T-helper 2 cell treated with Interferon-gamma antibody and Interleukin-4, amounts not matched to agents 100 ng/mL and 5 ng/mL, for 36 hours (primary cell): ENCODE measurements around the gene TACR1. TPM values are rescaled to one million over a fixed set of nuclear protein-coding genes. Genes with fewer than 3 reads are reported as not detected.
"Not testable (repeated sequence)": the region's sequence is repeated elsewhere in the genome, so short reads cannot be mapped to it uniquely, and the experiment has no call there.

ENCODE experiments used
- intact Hi-C: fragments of 100-400 bp; cut with micrococcal nuclease; formaldehyde crosslinking; loops from one replicate; pipeline ENCODE4 v1.15.1; 2023
- total RNA-seq: library from RNA; stranded (reverse); gene quantifications from 2 replicates; pipeline ENCODE4 v1.2.3, GENCODE V29; 2022

Gene TACR1, protein sequence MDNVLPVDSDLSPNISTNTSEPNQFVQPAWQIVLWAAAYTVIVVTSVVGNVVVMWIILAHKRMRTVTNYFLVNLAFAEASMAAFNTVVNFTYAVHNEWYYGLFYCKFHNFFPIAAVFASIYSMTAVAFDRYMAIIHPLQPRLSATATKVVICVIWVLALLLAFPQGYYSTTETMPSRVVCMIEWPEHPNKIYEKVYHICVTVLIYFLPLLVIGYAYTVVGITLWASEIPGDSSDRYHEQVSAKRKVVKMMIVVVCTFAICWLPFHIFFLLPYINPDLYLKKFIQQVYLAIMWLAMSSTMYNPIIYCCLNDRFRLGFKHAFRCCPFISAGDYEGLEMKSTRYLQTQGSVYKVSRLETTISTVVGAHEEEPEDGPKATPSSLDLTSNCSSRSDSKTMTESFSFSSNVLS
- total RNA-seq, result not detected in 2 replicates

DNA sequence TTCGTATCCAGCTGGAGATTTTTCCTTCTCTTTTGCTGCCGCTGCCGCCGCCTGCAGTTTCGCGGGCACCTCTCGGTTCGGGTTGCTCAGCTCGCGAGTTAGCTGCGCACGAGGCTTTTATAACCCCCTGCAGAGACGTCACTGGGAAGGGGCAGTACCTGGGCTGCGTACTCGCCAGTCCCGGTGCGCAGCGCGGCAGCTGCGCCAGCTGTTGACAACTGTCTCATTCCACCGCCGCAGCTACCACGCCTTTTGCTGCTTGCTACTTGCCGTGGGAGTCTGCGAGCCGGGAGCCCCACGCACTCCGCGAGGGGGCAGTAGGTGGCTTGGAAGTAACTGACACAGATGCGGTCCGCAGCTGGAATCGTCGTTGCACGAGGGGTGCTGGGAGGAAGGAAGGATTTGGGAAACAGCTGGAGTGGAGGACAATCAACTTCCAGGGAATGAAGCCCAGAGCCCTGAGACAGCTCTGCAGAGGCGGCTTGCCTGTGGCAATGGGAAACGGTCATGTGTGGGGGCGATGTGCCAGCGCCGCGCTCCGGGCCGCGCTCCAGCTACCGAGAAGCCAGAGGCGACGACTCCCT, at the start of gene TACR1:
Gene TACR1, minus strand, starts transcription at position 93 of the 584 bp plus-strand sequence. CDS start 586 bp downstream, outside the sequence.
- intact Hi-C loops, result no loop called here

DNA sequence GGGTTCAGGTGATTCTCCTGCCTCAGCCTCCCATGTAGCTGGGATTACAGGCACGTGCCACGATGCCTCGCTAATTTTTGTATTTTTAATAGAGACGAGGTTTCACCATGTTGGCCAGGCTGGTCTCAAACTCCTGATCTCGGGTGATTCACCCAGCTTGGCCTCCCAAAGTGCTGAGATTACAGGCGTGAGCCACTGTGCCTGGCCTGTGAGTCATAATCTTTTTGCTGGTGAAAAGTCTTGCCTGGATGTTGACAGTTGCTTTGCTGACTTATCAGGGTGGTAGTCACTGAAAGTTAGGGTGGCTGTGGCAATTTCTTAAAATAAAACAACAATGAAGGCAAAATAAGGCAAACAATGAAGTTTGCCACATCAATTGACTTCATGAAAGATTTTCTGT, 49.3 kb upstream of the TACR1 start:
- intact Hi-C loops, result not testable (repeated sequence)

DNA sequence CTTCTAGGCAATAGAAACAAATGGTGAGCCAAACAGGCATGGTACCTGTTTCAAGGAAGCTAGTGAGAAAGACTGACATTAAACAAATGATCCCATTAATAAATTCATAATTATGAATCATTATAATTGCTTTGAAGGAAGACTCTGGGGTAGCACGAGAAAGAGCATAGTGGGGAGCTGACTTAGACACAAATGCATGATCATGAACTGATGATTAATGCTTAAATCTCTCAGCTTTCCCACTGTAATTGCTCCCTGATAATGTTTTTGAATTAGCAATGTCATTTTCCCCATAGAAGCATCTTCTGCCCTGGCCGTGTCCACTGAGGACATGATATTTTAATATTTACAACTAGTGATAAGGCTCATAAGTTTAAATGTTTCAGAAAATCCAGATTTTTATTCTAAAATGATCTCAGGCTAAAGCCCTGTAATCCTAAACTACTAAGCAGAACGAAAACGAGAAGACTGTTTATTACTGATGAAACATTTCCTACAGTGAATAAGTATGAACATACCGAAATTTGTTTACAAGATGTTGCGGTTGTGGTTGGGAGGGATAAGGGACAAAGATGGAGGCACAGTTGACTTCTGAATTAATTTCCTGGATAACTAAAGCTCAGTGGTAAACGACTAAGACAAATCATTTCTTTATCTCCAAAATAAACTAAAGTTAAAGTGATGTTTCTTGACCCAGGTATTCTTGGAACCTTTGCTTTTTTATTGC, 47.3 kb upstream of the TACR1 start:
- intact Hi-C loops, result no loop called here

DNA sequence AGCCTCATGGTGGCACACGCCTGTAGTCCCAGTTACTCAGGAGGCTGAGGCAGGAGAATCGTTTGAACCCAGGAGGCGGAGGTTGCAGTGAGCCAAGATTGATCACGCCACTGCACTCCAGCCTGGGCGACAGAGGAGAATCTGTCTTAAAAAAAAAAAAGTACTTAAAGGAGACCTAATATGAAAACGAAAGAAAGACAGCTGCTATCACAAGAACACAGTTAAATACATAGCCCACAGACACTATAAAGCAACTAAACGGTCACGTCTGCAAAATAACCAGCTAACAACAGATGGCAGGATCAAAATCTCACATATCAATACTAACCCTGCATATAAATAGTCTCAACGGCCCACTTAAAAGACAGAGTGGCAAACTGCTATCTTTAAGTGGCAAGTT, 43.9 kb upstream of the TACR1 start:
- intact Hi-C loops, result loop anchor here (5.0 kb wide), 1 partner anchor 326 kb away; no protein-coding TSS in a partner anchor

DNA sequence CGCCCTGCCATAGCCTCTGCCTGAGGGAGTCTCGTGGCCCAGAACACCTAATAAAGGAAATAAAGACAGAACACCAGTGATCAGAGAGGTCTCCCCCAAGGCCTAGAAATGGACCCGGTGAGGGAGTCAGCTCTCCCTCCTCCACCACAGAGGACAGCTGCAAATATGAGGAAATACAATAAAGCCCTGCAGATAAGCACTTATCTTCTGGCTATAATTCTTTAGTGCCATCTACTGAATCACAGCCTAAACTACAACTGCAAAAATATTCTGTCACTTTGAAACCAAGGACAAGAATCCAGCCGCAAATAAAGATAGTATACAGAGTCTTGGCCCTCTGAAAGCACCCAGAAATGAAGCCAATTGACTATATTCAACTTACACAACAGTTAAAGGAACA, 42.4 kb upstream of the TACR1 start:
- intact Hi-C loops, result loop anchor here (5.0 kb wide), 1 partner anchor 324 kb away; no protein-coding TSS in a partner anchor

DNA sequence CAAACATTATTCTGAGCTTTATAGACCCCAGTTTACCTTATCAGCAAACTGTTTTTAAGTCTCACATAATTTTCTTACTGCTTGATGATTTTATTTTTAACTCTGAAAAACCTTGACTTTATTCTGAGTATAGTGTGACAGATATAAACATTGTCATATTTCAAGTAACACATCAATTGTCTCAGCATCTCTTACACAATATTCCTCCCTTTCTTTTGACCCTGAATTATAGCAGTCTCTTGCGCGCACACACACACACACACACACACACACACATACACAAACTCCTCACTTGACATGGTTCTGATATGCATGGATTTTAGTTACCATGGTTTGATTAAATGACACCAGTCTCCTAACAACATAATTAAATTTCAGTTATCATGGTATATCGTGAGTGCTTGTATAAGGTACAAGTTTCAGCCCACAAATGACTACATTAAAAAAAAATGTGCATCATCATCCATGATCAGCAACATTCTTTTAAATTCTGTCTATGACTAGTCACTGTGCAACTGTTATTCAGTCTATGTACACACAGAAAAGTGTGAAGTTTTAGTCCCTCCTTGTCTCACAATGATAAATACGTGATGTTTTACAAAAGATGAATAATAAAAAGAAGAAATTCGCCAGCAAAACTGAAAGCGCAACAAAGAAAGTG, 39.5 kb upstream of the TACR1 start:
- intact Hi-C loops, result no loop called here

DNA sequence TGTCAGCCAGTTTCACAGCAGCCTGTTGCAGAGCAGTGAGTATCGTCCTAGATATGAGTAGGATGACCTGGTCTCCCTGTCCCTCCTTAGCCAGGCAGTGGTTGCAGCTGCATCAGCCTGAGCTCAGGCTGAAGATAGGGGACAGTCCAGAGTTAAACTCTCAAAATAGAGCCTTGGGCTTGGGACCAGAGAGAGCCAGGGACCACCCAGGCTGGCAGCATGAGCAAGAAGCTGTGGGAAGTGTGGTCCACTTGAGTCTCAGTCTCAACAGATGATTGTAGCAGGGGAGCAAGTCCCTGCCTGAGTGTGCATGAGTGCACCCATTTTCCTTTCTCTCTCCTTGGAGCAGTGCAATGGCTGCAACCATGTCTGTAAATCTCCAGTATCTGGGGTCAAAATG, 38.0 kb upstream of the TACR1 start:
- intact Hi-C loops, result no loop called here

DNA sequence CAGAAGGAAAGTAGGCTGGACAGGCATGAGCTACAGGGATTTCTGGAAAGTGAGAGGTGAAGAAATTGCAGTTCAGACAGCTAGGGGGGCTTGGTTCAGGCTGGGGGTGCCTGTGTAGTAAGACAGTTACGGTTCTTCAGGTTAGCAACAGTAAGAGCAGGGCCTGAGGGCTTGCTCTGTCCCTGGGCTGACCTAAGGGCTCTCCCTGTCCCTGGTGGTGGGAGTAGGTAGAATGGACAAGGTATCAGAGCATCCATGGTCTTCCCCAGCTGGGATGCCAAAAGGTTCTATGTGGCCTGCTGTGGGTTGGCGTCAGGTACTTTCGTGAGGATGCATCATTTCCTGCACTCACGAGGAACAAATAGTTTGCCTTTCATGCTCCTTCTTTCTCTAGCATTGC, 34.6 kb upstream of the TACR1 start:
- intact Hi-C loops, result no loop called here

DNA sequence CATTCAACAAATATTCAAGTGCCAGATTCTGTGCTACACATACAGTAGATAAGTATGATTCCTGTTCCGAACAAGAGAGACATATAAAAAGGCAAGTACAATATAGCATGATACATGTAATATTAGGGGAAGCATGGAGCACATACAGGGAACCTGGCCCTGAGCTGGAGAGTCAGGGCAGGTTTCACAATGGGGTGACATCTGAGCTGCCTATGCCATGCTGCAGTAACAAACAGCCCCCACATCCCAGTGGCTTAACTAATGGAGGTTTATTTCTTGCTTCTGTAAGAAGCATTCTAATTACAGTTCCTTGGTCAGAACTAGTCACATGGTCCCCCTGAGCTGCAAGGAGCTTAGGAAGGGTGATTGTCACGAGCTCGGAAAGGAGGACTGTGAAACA, 27.3 kb upstream of the TACR1 start:
- intact Hi-C loops, result no loop called here

DNA sequence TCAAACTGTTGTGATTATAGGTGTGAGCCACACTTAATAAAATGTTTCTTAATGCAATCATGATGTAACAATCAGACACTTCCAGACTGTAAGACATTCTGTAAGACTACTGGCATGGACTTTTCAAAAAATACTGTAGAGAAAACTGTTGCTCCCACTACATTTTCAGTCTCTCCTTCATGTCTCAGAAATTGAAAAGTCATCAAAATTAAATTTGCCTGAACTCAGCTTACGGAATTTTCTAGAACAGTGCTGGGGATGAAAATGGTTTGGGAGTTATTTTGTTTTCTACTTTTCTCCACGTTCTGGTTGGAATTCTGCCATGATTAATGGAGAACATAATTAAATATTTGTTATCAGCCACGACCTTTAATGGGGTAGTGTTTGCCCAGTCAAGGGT, 26.8 kb upstream of the TACR1 start:
- intact Hi-C loops, result no loop called here

DNA sequence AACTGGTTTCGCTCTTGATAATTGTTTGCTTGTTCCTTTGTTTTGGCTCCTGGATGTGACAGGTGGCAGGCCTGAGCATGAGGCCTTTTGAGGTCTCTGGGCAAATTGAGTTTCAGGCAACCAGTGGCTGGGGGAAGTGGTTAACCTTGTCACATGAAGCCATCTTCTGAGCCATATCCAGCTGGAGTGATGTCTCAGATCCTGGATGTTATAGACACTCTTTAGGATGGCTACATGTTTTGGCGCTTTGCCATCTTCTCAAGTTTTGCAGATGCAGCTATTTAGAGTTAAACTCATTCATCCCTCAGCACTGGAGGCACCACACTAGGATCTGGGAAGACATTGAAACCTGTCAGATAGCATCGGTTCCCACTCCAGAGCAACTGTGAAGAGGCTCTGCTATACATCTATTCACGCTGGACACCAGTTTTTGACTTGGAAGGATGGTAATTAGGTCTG, 25.3 kb upstream of the TACR1 start:
- intact Hi-C loops, result no loop called here

DNA sequence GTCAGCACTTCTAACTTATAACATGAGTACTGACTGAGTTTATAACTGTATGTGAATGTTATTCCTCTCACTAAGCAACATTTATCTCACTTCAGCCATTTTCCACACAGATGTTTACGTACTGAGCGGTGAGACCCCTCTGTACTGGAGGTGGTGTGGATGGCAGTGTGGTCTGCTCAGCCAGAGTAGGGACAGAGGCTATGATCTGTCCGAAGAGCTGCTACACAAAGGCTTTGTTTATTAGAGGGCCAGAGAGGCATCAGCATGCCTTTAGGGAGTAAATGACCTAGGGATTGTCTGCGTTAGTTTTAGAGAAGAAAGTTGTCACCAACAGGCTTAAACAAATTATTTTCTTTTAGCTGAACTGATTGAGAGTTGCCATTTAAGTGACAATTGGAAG, 23.2 kb upstream of the TACR1 start:
- intact Hi-C loops, result no loop called here

DNA sequence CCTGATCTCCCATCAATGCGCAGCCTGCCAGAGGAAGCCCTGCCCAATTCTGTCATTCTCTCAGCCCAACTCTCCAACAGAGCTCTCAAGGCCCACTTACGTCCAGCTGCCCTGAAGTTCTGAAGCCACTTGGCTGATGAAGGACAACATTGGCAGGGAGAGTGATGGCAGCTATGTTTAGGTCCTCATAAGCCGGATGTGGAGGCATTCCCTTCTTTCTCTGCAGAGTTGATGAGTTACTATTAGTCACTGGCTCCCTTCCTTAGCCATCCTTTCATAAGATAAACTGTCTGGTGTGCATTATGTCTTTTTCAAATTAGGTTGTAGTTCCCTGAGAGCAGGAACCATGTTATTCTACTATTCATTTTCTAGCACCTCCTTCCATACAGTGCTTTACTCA, 22.5 kb upstream of the TACR1 start:
- intact Hi-C loops, result no loop called here

DNA sequence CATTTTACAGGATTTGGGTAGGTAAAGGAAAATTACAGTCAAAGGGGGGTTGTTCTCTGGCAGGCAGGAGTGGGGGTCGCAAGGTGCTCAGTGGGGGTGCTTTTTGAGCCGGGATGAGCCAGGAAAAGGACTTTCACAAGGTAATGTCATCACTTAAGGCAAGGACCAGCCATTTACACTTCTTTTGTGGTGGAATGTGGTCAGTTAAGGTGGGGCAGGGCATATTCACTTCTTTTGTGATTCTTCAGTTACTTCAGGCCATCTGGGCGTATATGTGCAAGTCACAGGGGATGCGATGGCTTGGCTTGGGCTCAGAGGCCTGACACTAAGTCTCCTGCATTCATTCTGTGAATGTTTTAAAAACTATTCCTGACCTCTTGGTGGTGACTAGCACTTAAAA, 19.9 kb upstream of the TACR1 start:
- intact Hi-C loops, result not testable (repeated sequence)

DNA sequence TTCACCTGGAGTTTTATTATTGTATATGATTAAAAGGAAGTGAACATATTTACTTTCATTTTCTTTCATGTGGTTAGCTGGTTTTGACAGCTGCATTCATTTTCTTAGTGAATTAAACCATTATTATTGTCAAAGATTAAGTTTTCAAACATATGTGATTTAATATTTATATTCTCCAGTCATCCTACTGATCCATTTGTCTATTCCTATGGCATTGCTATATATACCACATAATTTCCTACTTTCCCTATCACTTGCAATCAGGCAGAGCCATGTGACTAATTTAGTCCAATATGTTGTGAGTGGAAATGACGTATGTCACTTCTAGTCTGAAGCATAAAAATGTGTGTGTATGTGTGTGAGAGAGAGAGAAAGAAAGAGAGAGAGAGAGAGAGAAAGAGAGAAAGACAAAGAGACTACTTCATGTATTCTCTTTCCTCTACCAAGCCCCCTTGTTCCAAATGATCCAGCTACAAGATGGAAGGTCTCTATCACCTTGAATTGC, 12.0 kb upstream of the TACR1 start:
- intact Hi-C loops, result no loop called here

DNA sequence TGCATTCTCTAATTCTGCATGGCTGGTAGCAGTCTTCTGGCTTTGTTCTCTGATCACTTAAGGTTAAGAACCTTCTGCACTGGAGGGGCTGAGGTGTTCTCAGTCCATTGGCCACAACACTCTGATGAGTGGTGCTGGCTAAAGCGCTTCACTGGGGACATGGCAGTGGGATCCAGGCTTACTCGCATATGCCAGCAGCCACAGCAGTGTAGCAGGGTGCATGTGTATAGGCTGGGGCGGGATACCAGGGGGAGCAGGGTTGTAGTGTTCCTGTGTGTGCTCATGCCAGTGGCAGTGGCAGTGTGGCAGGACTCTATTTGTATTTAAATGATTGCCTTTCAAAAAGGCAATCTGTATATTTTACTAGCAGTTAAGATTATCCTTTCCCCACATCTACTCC, 11.1 kb upstream of the TACR1 start:
- intact Hi-C loops, result no loop called here

DNA sequence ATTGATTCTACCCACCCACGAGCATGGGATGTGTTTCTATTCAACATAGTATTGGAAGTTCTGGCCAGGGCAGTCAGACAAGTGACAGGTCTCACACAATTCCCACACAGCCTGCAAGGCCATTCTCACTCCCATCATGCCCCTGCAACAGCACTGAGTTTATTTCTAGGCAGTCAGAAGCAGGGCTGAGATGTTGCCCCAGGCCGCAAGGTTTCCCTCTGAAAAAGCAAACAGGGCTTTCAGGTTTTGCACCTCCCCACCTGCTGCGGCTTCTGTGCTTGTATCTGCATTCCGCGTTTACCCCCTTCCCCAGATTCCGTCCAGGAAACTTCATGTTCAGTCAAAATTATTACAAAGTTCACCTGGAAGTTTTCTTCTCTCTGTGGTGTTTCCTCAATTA, 9.4 kb upstream of the TACR1 start:
- intact Hi-C loops, result no loop called here

DNA sequence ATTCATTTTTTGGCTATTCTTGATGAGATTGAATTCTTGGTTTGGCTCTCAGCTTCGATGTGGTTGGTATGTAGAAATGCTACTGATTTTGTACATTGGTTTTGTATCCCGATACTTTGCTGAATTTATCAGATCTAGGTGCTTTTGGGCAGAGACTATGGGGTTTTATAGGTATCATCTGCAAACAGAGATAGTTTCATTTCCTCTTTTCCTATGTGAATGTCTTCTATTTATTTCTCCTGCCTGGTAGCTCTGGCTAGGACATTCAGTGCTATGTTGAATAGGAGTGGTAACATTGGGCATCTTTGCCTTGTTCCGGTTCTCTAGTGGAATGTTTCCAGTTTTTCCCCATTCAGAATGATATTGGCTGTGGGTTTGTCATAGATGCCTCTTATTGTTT, 5.5 kb upstream of the TACR1 start:
- intact Hi-C loops, result no loop called here

DNA sequence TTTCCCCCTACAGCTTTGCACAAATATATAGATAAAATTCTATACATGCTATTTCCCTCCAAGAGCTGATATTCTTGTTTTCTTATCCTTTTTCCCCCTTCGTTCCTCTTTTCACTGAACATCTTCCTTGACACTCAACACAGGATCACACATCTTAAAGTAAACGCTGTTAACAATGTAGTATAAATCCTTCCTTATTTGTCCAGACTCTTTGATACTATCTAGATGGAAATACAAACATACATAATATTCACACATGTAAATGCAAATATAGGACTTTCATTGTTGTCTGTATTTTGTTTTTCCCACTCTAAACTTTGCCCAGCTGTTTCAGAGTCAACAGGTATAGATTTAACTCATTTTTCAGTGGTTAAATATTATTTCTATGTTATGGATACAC, 3.0 kb upstream of the TACR1 start:
- intact Hi-C loops, result no loop called here

DNA sequence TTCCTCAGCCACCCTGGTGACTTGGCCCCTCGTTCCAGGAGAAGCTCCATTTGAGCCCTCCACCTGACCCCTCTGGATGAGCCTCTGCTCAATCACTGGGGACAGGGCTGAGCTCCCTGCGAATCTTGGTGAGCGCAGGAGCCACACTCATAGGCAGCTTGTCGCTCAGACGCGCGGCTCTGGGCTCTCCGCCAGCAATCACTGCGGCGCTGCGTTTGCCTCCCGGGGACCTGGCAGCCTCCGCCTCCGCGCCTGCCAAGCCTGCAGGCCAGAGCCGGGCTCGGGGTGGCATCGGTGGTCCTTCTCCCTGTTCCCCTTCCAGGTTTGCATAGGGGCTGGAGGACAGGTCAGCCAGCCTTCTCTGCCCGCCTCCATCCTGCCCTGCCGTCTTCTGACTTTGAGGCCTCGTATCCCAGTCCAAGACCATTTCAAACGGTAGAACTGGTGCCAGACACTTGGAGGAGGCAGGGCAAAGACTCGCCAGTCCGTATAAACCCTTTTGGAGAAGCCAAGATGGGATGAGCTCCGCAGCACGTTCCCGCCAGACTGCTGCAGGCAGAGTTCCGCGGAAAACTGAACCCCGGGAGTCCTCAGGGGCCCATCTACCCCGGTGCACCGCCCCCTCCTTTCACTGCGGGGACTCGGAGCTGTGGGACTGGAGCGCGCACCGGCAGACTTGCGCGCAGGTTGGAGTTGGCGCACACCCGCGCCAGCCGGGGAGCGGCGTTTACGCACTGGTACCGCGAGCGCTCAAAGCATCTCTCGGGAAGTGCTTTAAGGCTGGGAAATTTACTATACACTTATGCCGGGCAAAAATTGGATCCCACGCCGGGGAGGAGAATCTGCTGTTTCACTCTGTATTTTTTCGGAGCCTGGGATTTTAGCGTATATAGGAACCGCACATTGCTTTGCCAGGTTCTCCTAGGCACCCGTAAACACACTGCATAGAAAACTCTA, 1.1 kb upstream of the TACR1 start:
- intact Hi-C loops, result no loop called here
